Measurements from ENCODE around the gene PERM1. TPM values are rescaled to one million over a fixed set of nuclear protein-coding genes. Genes with fewer than 3 reads are reported as not detected.

PERM1 gene
- total and polyA plus RNA-seq, 9 of the 15 experiments (the other 6 are each of a cell fraction or from before 2014, with no cell fraction given) = not detected

DNA sequence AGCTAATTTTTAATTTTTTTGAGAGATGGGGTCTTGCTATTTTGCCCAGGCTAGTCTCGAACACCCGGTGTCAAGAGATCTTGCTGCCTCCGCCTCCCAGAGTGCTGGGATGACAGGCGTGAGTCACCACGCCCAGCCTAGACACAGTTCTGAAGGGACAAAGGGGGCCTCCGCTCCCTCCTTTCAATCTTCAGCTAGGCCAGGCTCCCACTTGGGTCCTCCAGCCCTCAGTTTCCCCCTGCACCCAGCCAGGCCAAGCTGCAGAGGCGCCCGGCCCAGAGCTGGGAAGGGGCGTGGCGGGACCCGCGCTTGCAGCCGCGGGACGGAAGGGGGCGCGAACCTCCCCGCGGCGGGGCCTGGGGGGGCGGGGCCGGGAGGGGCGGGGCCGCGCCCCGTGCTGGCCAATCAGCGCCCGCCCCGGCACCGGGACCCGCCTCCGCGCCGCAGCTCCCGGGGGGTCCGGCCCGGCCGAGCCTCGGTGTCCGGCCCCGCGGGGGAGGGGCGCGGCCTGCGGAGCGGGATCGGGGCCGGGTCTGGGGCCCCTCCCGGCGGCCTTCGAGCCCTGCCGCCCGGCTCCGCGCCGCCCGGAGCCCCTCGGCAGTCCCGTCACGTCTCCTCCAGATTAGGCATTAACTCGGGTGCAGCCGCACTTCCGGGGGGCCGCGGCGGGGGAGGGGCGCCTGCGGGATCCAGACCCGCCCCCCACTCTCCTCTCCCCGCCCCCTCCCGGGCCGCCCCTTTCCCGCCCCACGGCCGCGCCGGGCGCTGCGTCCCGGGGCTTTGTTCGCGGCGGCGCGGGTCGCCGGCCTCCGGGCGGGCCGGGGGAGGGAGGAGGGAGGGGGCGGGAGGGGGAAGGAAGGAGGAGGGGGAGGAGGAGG is 37.5 kb upstream of the PERM1 start (continued):
- no peak for TF ChIP-seq JUN (IDR thresholded peaks at IDR 0.05; ENCODE audit: borderline replicate concordance, low read depth, low read length)
- TF ChIP-seq JUN (CRISPR knock-in tag; IDR thresholded peaks at IDR 0.05; ENCODE audit: borderline replicate concordance) = no peak; the same call in 1 of the 2 replicates
- peak; percentile 71 for TF ChIP-seq RB1 (IDR thresholded peaks at IDR 0.05; ENCODE audit: low read depth)
- TF ChIP-seq, protein P1, sequence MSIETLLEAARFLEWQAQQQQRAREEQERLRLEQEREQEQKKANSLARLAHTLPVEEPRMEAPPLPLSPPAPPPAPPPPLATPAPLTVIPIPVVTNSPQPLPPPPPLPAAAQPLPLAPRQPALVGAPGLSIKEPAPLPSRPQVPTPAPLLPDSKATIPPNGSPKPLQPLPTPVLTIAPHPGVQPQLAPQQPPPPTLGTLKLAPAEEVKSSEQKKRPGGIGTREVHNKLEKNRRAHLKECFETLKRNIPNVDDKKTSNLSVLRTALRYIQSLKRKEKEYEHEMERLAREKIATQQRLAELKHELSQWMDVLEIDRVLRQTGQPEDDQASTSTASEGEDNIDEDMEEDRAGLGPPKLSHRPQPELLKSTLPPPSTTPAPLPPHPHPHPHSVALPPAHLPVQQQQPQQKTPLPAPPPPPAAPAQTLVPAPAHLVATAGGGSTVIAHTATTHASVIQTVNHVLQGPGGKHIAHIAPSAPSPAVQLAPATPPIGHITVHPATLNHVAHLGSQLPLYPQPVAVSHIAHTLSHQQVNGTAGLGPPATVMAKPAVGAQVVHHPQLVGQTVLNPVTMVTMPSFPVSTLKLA (conservative IDR thresholded peaks at IDR 0.05) = no peak; a peak in 1 of 4 replicates
- TF ChIP-seq NR4A1 (CRISPR knock-in tag; IDR thresholded peaks at IDR 0.05) = no peak
- no peak for TF ChIP-seq NR4A1 (tag; IDR thresholded peaks at IDR 0.05)
- TF ChIP-seq SMARCA4 (IDR thresholded peaks at IDR 0.05) = no peak
- no peak for TF ChIP-seq KAT7 (CRISPR knock-in tag; IDR thresholded peaks at IDR 0.05; ENCODE audit: borderline replicate concordance)
- TF ChIP-seq ZNF77 (CRISPR knock-in tag; IDR thresholded peaks at IDR 0.05) = no peak
- TF ChIP-seq SMARCE1 (IDR thresholded peaks at IDR 0.05) = no peak
- no peak for TF ChIP-seq SRSF1 (IDR thresholded peaks at IDR 0.05; ENCODE audit: low read depth, low read length)
- TF ChIP-seq SPI1 (IDR thresholded peaks at IDR 0.05; ENCODE audit: borderline replicate concordance, low read depth, low read length) = no peak
- no peak for TF ChIP-seq KLF10 (CRISPR knock-in tag; IDR thresholded peaks at IDR 0.05)
- TF ChIP-seq ZNF696 (CRISPR knock-in tag; conservative IDR thresholded peaks at IDR 0.05) = no peak
- peak; percentile 98 for TF ChIP-seq ZNF121 (CRISPR knock-in tag; conservative IDR thresholded peaks at IDR 0.05)
- TF ChIP-seq, protein P2, sequence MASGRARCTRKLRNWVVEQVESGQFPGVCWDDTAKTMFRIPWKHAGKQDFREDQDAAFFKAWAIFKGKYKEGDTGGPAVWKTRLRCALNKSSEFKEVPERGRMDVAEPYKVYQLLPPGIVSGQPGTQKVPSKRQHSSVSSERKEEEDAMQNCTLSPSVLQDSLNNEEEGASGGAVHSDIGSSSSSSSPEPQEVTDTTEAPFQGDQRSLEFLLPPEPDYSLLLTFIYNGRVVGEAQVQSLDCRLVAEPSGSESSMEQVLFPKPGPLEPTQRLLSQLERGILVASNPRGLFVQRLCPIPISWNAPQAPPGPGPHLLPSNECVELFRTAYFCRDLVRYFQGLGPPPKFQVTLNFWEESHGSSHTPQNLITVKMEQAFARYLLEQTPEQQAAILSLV (tag; IDR thresholded peaks at IDR 0.05) = no peak
- no peak for TF ChIP-seq HDAC6 (IDR thresholded peaks at IDR 0.05; ENCODE audit: low read depth, low read length)
- TF ChIP-seq, protein P3, sequence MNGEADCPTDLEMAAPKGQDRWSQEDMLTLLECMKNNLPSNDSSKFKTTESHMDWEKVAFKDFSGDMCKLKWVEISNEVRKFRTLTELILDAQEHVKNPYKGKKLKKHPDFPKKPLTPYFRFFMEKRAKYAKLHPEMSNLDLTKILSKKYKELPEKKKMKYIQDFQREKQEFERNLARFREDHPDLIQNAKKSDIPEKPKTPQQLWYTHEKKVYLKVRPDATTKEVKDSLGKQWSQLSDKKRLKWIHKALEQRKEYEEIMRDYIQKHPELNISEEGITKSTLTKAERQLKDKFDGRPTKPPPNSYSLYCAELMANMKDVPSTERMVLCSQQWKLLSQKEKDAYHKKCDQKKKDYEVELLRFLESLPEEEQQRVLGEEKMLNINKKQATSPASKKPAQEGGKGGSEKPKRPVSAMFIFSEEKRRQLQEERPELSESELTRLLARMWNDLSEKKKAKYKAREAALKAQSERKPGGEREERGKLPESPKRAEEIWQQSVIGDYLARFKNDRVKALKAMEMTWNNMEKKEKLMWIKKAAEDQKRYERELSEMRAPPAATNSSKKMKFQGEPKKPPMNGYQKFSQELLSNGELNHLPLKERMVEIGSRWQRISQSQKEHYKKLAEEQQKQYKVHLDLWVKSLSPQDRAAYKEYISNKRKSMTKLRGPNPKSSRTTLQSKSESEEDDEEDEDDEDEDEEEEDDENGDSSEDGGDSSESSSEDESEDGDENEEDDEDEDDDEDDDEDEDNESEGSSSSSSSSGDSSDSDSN (IDR thresholded peaks at IDR 0.05; ENCODE audit: borderline replicate concordance in 1 of 2, low read depth in 2 of 2, low read length in 2 of 2) = 0 out of 4 replicates have a peak, but pooled peaks of 1 of the 2 experiments have one; percentile 11
- 0 out of 2 replicates have a peak, but pooled peaks have one; percentile 35 for TF ChIP-seq MIER1 (IDR thresholded peaks at IDR 0.05; ENCODE audit: low read depth)
- no peak for TF ChIP-seq DDX20 (tag; IDR thresholded peaks at IDR 0.05; ENCODE audit: low read depth)
- TF ChIP-seq, protein P4, sequence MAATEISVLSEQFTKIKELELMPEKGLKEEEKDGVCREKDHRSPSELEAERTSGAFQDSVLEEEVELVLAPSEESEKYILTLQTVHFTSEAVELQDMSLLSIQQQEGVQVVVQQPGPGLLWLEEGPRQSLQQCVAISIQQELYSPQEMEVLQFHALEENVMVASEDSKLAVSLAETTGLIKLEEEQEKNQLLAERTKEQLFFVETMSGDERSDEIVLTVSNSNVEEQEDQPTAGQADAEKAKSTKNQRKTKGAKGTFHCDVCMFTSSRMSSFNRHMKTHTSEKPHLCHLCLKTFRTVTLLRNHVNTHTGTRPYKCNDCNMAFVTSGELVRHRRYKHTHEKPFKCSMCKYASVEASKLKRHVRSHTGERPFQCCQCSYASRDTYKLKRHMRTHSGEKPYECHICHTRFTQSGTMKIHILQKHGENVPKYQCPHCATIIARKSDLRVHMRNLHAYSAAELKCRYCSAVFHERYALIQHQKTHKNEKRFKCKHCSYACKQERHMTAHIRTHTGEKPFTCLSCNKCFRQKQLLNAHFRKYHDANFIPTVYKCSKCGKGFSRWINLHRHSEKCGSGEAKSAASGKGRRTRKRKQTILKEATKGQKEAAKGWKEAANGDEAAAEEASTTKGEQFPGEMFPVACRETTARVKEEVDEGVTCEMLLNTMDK (IDR thresholded peaks at IDR 0.05; ENCODE audit: borderline replicate concordance, insufficient read depth, low read depth, low read length, poor library complexity, severe bottlenecking) = peak; percentile 78
- TF ChIP-seq NFXL1 (CRISPR knock-in tag; IDR thresholded peaks at IDR 0.05) = no peak

All from K562 (cell line).